ENCODE results near the gene SIX1.

- TF ChIP-seq, protein P1, sequence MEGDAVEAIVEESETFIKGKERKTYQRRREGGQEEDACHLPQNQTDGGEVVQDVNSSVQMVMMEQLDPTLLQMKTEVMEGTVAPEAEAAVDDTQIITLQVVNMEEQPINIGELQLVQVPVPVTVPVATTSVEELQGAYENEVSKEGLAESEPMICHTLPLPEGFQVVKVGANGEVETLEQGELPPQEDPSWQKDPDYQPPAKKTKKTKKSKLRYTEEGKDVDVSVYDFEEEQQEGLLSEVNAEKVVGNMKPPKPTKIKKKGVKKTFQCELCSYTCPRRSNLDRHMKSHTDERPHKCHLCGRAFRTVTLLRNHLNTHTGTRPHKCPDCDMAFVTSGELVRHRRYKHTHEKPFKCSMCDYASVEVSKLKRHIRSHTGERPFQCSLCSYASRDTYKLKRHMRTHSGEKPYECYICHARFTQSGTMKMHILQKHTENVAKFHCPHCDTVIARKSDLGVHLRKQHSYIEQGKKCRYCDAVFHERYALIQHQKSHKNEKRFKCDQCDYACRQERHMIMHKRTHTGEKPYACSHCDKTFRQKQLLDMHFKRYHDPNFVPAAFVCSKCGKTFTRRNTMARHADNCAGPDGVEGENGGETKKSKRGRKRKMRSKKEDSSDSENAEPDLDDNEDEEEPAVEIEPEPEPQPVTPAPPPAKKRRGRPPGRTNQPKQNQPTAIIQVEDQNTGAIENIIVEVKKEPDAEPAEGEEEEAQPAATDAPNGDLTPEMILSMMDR (IDR thresholded peaks at IDR 0.05), result no peak
- no peak for TF ChIP-seq POLR2AphosphoS5 (IDR thresholded peaks at IDR 0.05)
- TF ChIP-seq POLR2A (IDR thresholded peaks at IDR 0.05), result no peak
Measured at GRCh38 chr14:60652674-60653651, 3.7 kb upstream of the SIX1 start.
